Heart left ventricle (tissue), 16 donors: ENCODE measurements around the gene SAMM50. TPM values are rescaled to one million over a fixed set of nuclear protein-coding genes. Genes with fewer than 3 reads are reported as not detected.

Experiments used
- ATAC-seq, 4 donors: fragments of 200-7000 bp; cut with Tn5 transposase; one replicate each; pipeline ENCODE4 v1.9.1; 2020 to 2022; ENCODE audit warnings: moderate library complexity in 4 of 4, mild to moderate bottlenecking in 3 of 4, moderate number of reproducible peaks in 1 of 4
- DNase-seq, 5 donors: peaks; one replicate each; pipeline ENCODE4 v3.0.0-alpha.2; 2020
- H3K27ac ChIP-seq, 12 donors: fragments of 200-600 bp; sonication (generic) in 4 of 12; one replicate each; pipeline versions ENCODE4 v1.5.0 to v1.8.0; 2016 to 2022; ENCODE audit warnings: mild to moderate bottlenecking in 2 of 12
- H3K27me3 ChIP-seq, 9 donors: fragments of 200-600 bp; sonication (generic) in 2 of 9; one replicate each; pipeline versions ENCODE4 v1.5.1 to v1.8.0; 2016 to 2022; ENCODE audit warnings: mild to moderate bottlenecking in 3 of 9
- H3K36me3 ChIP-seq, 9 donors: fragments of 200-600 bp; sonication (generic) in 2 of 9; one replicate each; pipeline versions ENCODE4 v1.5.0 to v1.8.0; 2018 to 2022; ENCODE audit warnings: mild to moderate bottlenecking in 2 of 9
- H3K4me1 ChIP-seq, 12 donors: fragments of 200-600 bp; sonication (generic) in 4 of 12; one replicate each; pipeline versions ENCODE4 v1.5.0 to v1.8.0; 2016 to 2022; ENCODE audit warnings: mild to moderate bottlenecking in 3 of 12
- H3K4me3 ChIP-seq, 12 donors: fragments of 200-600 bp; sonication (generic) in 4 of 12; one replicate each; pipeline versions ENCODE4 v1.5.0 to v1.8.0; 2017 to 2022; ENCODE audit warnings: mild to moderate bottlenecking in 9 of 12, moderate library complexity in 4 of 12
- H3K9me3 ChIP-seq, 12 donors: fragments of 200-600 bp; sonication (generic) in 4 of 12; one replicate each; pipeline versions ENCODE4 v1.5.0 to v1.8.0; 2016 to 2022; ENCODE audit warnings: mild to moderate bottlenecking in 1 of 12
- POLR2A ChIP-seq, 2 donors: fragments of 450-650 bp; IDR thresholded peaks; one replicate each; pipeline ENCODE4 v1.6.1; 2017; ENCODE audit warnings: antibody characterized with exemption in 2 of 2, mild to moderate bottlenecking in 2 of 2, moderate library complexity in 2 of 2
- WGBS, 4 donors: extraction: QIAGEN DNeasy Blood & Tissue Kit in 2 of 4; methylation state at CpG; one replicate each; pipeline versions ENCODE4 v1.1.5 to v1.1.7; 2013 to 2018; 5-methylcytosine and 5-hydroxymethylcytosine counted together
- intact Hi-C, 10 donors: fragments of 100-400 bp; cut with DNase I; formaldehyde crosslinking; loops; one replicate each; pipeline versions ENCODE4 v1.11.1 to v1.14.2; 2022
- polyA plus RNA-seq, 2 donors: library from polyadenylated mRNA; stranded (reverse); fragments of 200-250 nt; gene quantifications; one replicate each; pipeline ENCODE4 v1.2.3, GENCODE V29; 2013
- total RNA-seq, 9 donors: library from RNA; depleted of rRNA in 2 of 9; stranded (reverse); fragments of >200 nt in 2 of 9; fragmentation: NEBNext Ultra II Directional in 3 of 9; extraction: Animal tissue kit (Norgen Biotek cat#: 25700) in 3 of 9; gene quantifications; one replicate each; pipeline versions ENCODE4 v1.1.0 to v1.2.4, GENCODE V29; 2016 to 2023
- TF ChIP-seq, protein P1 (sequence below), 12 donors: fragments of 200-600 bp; sonication (generic) in 4 of 12; IDR thresholded peaks; one replicate each; pipeline versions ENCODE4 v1.5.0 to v1.8.0; 2018 to 2022; ENCODE audit warnings: antibody characterized with exemption in 12 of 12, mild to moderate bottlenecking in 5 of 12
- donor health status: ischemic (EF 13 %, LVEDD 7.1; RV severe dilation, severe dysfunction).
- donor health status: healthy with polysubstance abuse.
- donor health status: DM: no; HTN: yes; CAD: no.
- donor health status: DM: no; HTN: no; CAD: no.
- donor health status: ischemic (EF 25% LVEDD 6.9; RV normal size, moderate dysfunction).
- donor health status: ischemic (EF 25% LVEDD 5.7; RV mildly dilated, moderate dysfunction).
- donor health status: healthy.
- donor health status: DM: yes; HTN: yes; CAD: no.
- donor health status: ischemic (EF 35%, LVEDD 5.7; RV mildly dilated, moderate dysfunction).
- donor health status: nonischemic (EF 11% LVEDD 7.7; RV severe dilation, severe dysfunction).
- donor health status: DM: yes; HTN: yes; CAD: no.
- donor health status: PGD.
- donor health status: ischemic (EF 29% LVEDD 5.4; RV normal size, mild dysfunction).
- donor health status: nonischemic (EF 23%, LVEDD 6.1; RV moderate dilation, normal function).

The SAMM50 gene
- total and polyA plus RNA-seq, 11 donors, result 32.5 to 74.8 (median 66.2) TPM

DNA sequence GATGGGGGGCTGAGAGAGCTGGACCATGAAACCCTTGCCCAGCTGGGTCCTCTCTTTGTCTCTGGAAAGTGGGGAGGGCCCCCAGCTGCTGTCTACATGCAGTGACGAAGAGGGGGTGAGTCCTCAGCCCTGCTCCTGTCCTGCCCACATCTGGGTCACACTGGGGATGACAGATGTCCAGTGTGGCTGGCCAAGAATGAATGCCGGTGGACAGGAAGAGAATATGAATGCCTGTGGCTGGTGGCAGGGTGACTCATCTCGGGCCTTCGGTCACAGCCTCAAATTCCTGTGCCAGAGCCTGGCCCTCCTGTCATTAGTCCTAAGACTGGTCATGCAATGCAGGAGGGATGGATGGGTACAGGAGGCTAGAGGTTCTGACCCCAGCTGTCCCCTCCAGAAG, 33.9 kb upstream of the SAMM50 start:
- peaks cover 0 to 33% (median 8%) of the 10 kb centered on the region in 9 donors for H3K27me3 ChIP-seq
- H3K27ac ChIP-seq, result no peak overlapping the region
- ATAC-seq (no peak), DNase-seq (no peak)
- no peak overlapping the region for H3K4me3 ChIP-seq
- no peaks in the 10 kb centered on the region for H3K36me3 ChIP-seq
- H3K4me1 ChIP-seq, result peaks cover 0 to 14% (median 8%) of the 10 kb centered on the region in 12 donors
- WGBS, 4 donors, result 34 to 54% (median 38%) methylated on average over 3 to 4 of the region's 4 CpGs
- TF ChIP-seq, protein P1, sequence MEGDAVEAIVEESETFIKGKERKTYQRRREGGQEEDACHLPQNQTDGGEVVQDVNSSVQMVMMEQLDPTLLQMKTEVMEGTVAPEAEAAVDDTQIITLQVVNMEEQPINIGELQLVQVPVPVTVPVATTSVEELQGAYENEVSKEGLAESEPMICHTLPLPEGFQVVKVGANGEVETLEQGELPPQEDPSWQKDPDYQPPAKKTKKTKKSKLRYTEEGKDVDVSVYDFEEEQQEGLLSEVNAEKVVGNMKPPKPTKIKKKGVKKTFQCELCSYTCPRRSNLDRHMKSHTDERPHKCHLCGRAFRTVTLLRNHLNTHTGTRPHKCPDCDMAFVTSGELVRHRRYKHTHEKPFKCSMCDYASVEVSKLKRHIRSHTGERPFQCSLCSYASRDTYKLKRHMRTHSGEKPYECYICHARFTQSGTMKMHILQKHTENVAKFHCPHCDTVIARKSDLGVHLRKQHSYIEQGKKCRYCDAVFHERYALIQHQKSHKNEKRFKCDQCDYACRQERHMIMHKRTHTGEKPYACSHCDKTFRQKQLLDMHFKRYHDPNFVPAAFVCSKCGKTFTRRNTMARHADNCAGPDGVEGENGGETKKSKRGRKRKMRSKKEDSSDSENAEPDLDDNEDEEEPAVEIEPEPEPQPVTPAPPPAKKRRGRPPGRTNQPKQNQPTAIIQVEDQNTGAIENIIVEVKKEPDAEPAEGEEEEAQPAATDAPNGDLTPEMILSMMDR (IDR thresholded peaks at IDR 0.05), result no peak
- TF ChIP-seq POLR2A (IDR thresholded peaks at IDR 0.05), result no peak
- intact Hi-C loops, result no loop called here
- no peaks in the 10 kb centered on the region for H3K9me3 ChIP-seq

DNA sequence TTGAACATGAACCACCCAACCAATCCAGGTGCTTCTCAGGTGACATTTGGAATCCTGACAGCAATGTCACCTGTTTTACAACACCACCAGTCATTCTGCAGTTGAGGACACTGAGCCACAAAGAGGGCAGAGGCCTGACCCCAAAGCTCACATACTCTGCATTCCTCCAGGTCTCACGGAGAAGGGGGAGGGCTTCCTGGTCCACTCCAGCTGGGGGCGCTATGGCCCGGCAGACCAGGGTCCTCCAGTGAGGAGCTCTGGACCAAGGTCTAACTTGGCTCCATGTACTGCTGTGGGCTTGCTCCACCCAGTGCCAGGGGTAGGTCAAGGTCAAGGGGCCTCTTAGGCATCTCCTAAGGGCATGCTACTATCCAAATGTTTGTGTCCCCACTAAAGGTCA, 33.1 kb upstream of the SAMM50 start:
- no peaks in the 10 kb centered on the region for H3K9me3 ChIP-seq
- 17 to 95% (median 80%) methylated on average over 1 to 3 of the region's 3 CpGs for WGBS, 4 donors
- intact Hi-C loops, result no loop called here

DNA sequence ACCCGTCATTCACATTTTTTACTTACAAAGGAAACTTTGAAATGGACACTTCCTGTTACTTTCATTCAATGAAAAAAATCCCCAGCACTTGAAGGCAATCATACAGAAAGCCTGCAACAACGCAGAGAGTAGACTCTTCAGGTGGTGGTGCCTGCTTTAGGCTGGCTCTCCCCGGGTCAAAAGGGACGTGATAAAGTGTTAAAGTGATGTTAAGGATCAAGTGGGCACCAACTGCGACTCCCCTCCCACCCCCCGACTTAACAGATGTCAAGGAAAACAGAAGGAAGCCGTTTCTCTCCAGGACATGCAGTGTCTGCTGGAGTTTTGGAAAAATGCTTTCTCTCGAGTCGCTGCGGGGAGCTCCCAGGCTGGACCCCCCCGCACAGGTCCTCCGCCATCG, 32.1 kb upstream of the SAMM50 start:
- intact Hi-C loops, result no loop called here
- H3K4me3 ChIP-seq, result peak overlapping the region in 11 of 12 donors; percentile 34 to 70 (median 63)
- peaks cover 0 to 35% (median 8%) of the 10 kb centered on the region in 9 donors for H3K27me3 ChIP-seq
- H3K27ac ChIP-seq, result no peak overlapping the region
- no peaks in the 10 kb centered on the region for H3K36me3 ChIP-seq
- WGBS, 4 donors, result 2 to 6% (median 4%) methylated on average over 10 to 13 of the region's 13 CpGs
- peaks cover 0 to 14% (median 8%) of the 10 kb centered on the region in 12 donors for H3K4me1 ChIP-seq
- TF ChIP-seq, protein P1 (IDR thresholded peaks at IDR 0.05), result no peak
- no peak for TF ChIP-seq POLR2A (IDR thresholded peaks at IDR 0.05)
- no peaks in the 10 kb centered on the region for H3K9me3 ChIP-seq
- ATAC-seq (no peak), DNase-seq (no peak)

More for the DNA sequence above, 33.1 kb upstream of the SAMM50 start:
- H3K4me3 ChIP-seq, result no peak overlapping the region
- TF ChIP-seq, protein P1 (IDR thresholded peaks at IDR 0.05), result no peak
- no peak for TF ChIP-seq POLR2A (IDR thresholded peaks at IDR 0.05)
- H3K27ac ChIP-seq, result no peak overlapping the region
- DNase-seq (no peak), ATAC-seq (no peak)
- peaks cover 0 to 14% (median 8%) of the 10 kb centered on the region in 12 donors for H3K4me1 ChIP-seq
- H3K27me3 ChIP-seq, result peaks cover 0 to 33% (median 8%) of the 10 kb centered on the region in 9 donors
- H3K36me3 ChIP-seq, result no peaks in the 10 kb centered on the region

DNA sequence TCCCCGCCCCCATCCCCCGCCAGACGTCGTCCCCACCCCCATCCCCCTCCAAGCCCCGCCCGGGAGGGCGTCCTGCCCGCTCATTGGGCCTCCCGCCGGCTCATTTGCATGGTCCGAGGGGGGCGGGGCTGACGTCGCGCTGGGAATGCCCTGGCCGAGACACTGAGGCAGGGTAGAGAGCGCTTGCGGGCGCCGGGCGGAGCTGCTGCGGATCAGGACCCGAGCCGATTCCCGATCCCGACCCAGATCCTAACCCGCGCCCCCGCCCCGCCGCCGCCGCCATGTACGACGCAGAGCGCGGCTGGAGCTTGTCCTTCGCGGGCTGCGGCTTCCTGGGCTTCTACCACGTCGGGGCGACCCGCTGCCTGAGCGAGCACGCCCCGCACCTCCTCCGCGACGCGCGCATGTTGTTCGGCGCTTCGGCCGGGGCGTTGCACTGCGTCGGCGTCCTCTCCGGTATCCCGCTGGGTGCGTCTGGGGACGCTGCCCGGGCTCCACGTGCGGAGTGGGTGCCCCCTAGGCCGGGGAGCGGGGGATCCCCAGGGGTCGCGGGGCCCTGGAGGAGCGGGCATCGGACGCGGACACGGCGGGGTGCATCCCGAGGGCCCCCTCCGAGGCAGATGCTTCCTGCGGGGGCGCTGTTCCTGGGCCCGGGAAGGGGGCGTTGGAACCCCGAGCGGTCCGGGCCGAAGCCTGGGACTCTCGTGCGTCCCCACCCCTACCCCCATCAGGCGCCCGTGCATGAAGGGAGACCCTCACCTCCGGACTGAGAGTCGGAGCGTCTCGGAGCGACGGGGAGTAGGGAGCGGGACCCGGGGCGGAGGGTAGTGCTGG, 31.4 kb upstream of the SAMM50 start, which contains the start of gene PNPLA3:
PNPLA3 (plus strand) TSS at position 175 of the 834 bp plus-strand sequence; CDS start at position 282, 107 bp downstream.
- H3K27me3 ChIP-seq, result peaks cover 0 to 37% (median 8%) of the 10 kb centered on the region in 9 donors
- no peak within 1 kb of the TSS for H3K27ac ChIP-seq

More for the DNA sequence above, 31.4 kb upstream of the SAMM50 start, which contains the start of gene PNPLA3:
- DNase-seq (peak; percentile 91 to 95 (median 93)), ATAC-seq (peak; percentile 92 to 98 (median 96))
- WGBS, 4 donors, result 0 to 5% (median 2%) methylated on average over 11 to 100 of the region's 100 CpGs
- Histone ChIP-seq H3K9me3 (no peaks in the 10 kb centered on the region), H3K36me3 (no peaks in the 10 kb centered on the region), H3K4me1 (peaks cover 0 to 16% (median 8%) of the 10 kb centered on the region in 12 donors), H3K4me3 (peak within 1 kb of the TSS; percentile 34 to 70 (median 62))
- TF ChIP-seq POLR2A (IDR thresholded peaks at IDR 0.05), result peak in 1 of 2 donors; percentile 66
- TF ChIP-seq, protein P1 (IDR thresholded peaks at IDR 0.05), result no peak
- intact Hi-C loops, result no loop called here
